HG03439 (cell line): ENCODE data around the gene AKNAD1.
"Not testable (repeated sequence)": the region's sequence is repeated elsewhere in the genome, so short reads cannot be mapped to it uniquely, and the experiment has no call there.

Experiments used
- ATAC-seq: cut with Tn5 transposase; IDR thresholded peaks from one replicate; pipeline ENCODE4 v1.9.1; 2021; ENCODE audit warnings: mild to moderate bottlenecking, moderate library complexity; ENCODE audit not compliant: unreplicated experiment

The AKNAD1 gene, protein sequence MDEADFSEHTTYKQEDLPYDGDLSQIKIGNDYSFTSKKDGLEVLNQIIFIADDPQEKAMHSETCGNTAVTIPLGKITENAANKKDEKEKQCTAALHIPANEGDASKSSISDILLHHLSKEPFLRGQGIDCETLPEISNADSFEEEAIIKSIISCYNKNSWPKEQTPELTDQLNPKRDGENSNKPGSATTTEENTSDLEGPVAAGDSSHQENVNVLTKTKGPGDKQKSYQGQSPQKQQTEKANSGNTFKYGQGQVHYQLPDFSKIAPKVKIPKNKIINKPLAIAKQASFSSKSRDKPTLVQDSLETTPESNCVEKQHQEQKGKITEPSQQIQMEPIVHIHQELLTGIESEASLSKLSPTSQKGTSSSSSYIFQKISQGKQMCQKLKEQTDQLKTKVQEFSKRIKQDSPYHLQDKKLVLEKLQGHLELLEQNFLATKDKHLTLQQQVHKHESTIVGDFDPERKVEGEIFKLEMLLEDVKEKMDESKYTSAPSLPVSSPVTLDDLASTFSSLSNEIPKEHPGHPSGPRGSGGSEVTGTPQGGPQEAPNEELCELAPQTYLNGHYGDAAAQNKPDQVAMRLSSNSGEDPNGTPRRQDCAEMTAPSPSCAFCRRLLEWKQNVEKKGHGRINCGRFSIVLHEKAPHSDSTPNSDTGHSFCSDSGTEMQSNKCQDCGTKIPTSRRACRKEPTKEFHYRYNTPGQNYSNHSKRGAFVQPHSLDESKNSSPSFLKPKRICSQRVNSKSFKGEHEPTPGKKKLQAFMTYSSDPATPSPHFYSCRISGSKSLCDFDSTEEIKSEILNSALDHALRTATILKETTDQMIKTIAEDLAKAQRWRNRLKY

DNA sequence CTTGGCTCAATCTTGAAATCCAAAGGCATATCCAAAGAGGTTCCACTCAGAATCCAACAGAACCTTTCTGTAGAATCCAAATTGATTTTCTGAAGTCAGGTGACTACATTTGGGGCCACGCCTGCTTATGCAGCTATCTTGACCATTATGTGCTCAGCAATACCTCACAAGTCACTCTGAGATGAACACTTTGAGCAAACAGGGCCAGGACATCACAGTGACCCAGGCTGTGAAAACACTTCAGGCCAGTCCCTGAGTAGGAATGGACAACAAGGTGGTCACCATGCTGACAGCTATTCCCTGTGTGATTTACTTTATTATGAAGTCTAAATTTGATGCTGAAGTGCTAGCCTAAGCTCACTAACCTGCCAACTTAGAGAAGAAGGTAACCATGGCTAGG is at the start of gene AKNAD1:
Gene AKNAD1 (minus strand): TSS at position 101 of the 400 bp plus-strand sequence. CDS start 4,430 bp downstream, outside the sequence.
- ATAC-seq = no peak

DNA sequence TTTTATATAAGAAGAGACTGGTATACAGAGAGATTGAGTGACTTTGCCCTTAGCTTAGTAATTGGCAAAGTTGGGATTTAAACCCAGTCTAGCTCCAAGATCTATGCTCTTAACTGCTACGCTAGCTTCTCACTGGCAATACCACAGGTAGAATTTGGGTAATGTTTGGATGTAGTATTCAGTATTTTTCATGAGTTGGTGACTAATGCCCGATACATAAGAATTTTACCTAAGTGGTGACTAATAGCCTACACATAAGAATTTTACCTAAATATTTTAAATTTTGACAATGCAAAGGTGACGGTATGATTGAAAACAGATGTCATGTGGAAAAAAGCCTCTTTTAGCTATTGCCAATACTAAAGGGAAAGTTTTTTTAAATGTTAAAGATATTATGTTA is 44.2 kb upstream of the AKNAD1 start:
- no peak for ATAC-seq

DNA sequence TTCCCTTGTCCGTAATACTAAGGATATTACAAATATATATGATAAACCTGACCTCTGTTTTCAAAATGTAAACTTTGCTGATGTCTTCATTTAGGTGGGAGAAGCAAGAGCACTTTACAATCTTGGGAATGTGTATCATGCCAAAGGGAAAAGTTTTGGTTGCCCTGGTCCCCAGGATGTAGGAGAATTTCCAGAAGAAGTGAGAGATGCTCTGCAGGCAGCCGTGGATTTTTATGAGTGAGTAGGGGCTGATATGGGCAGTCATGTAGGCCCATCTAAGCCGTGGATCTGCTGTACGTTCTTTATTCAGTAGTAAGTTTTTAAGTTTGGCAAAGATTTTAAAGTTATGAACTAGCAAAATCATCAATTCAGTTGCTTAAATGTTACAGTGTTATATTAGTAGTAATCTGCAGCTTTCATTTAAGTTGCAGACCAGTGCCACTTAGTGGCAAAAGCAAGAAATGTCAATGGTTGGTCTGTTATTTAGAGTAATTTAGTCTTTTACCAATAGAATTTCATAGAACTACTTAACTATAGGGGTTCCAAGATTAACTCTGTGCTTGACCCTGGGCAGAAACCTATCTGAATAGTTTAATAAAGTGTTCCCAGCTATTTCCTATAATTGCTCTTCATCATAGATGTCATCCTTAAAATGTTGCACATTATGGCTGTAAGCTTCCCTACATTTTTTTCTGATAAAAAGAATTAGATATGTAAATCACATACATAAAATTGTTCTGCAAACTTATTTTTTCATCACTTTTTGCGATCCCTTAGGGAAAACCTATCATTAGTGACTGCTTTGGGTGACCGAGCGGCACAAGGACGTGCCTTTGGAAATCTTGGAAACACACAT is 41.2 kb upstream of the AKNAD1 start:
- ATAC-seq = no peak

DNA sequence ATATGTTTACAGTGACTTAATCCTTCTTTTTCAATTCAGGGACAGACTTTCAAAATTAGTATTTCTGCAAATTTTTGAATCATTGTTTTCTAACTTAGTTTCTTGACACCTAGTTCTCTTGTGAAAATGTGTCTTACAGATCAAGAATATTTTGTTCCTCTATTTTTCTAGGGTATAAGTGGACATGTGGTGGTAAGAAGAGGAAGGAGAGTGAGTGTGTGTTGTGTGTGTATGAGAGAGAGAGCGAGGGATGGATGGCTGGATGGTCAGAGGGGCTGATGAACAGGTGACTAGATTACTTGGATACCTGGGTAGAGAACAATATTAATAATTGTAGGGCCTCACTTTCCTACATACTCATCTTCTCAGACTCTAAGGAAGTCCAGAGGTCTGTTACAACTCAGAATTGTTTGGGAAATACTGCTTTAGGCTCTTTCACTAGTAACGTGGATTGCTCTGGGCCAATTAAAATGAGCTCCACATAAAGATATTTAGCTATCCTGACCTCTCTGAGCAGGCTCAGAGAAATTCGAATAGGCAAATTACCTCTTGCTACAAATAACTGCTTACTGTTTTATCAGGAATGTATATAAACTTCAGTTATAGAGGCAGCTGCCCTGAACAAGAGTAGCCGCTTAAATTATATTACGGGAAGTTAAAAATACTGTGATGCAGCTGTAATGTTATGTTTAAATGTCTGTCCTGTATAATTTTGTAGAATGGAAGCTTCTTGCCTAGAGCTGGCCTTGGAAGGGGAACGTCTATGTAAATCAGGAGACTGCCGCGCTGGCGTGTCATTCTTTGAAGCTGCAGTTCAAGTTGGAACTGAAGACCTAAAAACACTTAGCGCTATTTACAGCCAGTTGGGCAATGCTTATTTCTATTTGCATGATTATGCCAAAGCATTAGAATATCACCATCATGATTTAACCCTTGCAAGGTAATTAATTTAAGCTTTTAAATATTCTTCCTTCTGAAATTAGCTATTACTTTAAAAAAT is 39.6 kb upstream of the AKNAD1 start:
- ATAC-seq = no peak

GRCh38 chr1:108893141-108893530 is 36.2 kb upstream of the AKNAD1 start:
- ATAC-seq = no peak

- no peak for ATAC-seq
Observed at GRCh38 chr1:108892356-108893140, 35.7 kb upstream of the AKNAD1 start.

GRCh38 chr1:108889706-108890384 is 33.0 kb upstream of the AKNAD1 start:
- no peak for ATAC-seq

DNA sequence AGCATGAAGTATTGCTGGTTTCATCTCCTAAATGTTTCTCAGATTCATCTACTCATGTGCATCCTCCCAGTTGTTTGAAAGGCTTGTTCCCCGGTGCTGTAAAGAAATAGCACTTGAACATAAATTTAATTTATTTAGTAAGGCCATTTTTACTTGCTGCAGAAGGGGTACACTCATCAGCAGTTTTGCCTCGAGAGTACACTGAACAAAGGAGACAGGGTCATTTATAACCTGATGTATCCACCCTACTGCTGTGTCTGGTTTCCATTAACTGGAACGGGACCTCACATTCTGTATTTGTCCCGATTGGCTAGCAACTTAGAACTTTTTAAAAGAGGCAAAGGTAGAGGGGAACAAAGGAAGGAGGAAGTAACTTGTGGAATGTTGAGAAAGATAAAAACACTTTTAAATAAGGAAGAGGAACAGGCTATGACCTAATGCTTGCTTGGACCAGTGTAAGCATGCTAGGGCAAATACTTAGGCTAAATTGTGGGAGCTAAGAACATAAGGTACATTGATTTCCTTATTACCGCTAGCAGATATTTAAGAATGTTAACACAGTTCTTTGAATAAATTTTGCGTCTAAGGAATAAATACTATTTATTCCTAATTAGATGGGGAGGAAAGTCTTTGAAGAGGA is 32.2 kb upstream of the AKNAD1 start:
- ATAC-seq = not testable (repeated sequence)

- no peak for ATAC-seq
Observed at GRCh38 chr1:108886292-108886691, 29.4 kb upstream of the AKNAD1 start.

- no peak for ATAC-seq
Observed at GRCh38 chr1:108884968-108885367, 28.1 kb upstream of the AKNAD1 start.

- ATAC-seq = no peak
Observed at GRCh38 chr1:108882837-108883236, 25.9 kb upstream of the AKNAD1 start.

DNA sequence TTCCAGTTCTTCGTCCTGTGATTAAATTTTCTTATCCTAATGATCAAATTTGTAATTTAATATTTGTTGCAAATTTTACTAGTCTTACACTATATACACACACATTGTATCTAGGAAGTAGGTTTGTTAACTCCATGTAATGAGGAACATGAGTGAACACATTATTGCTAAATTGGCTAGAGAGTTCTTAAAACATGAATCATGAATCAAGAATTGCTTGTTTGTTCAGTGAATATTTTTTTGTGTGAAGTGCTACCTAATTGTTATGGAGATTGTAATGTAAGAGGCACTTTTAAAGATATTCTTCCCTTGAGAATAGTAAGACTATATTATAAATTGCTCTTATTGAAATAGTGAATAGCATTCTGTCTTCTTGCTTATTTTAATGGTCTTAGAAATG is 24.5 kb upstream of the AKNAD1 start:
- ATAC-seq = no peak

- ATAC-seq = no peak
Observed at GRCh38 chr1:108880850-108881249, 24.0 kb upstream of the AKNAD1 start.

DNA sequence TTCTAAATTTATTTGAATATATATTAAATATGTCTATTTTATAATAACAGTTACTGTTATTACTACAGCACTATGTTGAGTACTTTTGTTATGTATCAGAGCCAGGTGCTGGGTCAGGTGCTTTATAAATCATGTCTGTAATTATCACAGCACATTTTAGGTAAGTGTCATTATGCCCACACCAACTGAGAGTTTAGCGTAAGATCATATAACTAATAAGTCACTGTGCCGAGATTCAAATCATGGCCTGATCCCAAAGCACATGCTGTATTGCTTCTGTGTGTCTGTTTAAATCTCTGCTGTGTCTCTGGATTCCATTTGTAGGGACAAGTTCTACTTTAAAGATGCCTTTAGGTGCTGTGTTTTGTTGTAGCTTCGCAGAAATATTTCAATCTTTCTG is 21.8 kb upstream of the AKNAD1 start:
- no peak for ATAC-seq

DNA sequence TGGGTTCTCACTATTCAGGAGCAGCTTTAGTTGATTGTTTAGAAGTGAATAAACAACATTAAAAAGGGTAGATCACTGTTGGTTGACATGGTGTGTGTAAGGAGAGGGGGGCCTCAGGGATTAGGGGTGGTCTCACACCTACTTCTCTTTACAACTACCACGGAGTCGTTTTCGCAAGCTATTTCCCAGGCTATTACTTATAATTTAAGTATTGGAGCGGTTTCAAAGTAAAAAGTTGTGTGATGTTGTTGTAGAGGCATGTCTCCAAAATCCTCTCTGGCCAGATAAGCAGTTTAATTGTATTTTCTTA is 21.2 kb upstream of the AKNAD1 start:
- ATAC-seq = no peak

DNA sequence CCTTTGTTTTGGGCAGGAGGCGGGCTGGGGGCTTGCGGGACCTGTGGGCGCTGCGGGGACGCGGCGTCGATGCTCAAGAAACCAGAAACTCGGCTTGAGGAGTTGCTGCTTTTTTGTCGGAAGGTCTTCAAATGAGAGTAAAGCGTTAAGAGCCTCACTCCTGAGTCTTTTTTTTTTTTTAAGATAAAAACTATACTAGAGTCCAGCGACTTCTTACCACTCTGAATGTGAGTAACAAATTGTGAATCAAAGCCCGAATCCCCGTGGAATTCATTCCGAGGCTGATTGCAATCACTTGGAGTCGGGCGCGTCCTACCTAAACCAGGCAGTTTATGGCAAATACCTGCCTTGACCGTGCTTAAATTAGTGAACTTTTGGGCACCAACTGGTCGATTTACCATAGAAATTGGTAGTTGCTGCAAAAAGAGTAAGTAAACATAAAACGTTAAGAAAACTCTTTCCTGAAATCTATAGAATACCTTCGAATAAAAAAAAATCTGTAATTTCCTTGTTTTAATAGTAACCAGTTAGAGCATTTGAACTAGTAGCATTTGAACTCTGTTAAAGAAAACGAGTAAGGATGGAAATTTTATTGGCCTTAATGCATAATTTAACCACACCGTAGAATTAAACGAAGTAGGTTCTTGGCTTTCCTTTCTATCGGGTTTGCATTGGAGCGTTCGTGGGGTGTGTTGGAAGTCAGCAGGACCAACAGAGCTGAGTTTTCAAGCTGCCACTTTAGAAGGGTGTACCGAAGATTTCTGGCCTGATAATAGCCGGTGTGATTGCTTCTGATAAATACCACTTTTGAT is 20.7 kb upstream of the AKNAD1 start:
- ATAC-seq = no peak

GRCh38 chr1:108871050-108871724 is 14.3 kb upstream of the AKNAD1 start:
- ATAC-seq = no peak
